HepG2 (cell line): ENCODE results near the gene PALM3.

Experiments
- CERS6 ChIP-seq: sonication (generic); formaldehyde crosslinking; IDR thresholded peaks from 2 replicates; pipeline ENCODE4 v1.5.0; 2020; ENCODE audit warnings: missing genetic modification reagents
- CTCF ChIP-seq: sonication (generic); formaldehyde crosslinking; IDR thresholded peaks from 2 replicates; pipeline ENCODE4 v1.5.0; 2020; ENCODE audit warnings: mild to moderate bottlenecking, missing genetic modification reagents, moderate library complexity
- ZMYM2 ChIP-seq: sonication (generic); formaldehyde crosslinking; IDR thresholded peaks from 2 replicates; pipeline ENCODE4 v1.8.0; 2022; ENCODE audit warnings: mild to moderate bottlenecking, missing genetic modification reagents
- TF ChIP-seq, protein P1 (sequence below): sonication (generic); formaldehyde crosslinking; IDR thresholded peaks from 2 replicates; pipeline ENCODE4 v1.4.0; 2020; ENCODE audit warnings: missing genetic modification reagents

GRCh38 chr19:14096272-14096992, 34.6 kb upstream of the PALM3 start:
- TF ChIP-seq CERS6 (CRISPR knock-in tag), result no peak
- TF ChIP-seq ZMYM2 (CRISPR knock-in tag), result no peak
- TF ChIP-seq, protein P1, sequence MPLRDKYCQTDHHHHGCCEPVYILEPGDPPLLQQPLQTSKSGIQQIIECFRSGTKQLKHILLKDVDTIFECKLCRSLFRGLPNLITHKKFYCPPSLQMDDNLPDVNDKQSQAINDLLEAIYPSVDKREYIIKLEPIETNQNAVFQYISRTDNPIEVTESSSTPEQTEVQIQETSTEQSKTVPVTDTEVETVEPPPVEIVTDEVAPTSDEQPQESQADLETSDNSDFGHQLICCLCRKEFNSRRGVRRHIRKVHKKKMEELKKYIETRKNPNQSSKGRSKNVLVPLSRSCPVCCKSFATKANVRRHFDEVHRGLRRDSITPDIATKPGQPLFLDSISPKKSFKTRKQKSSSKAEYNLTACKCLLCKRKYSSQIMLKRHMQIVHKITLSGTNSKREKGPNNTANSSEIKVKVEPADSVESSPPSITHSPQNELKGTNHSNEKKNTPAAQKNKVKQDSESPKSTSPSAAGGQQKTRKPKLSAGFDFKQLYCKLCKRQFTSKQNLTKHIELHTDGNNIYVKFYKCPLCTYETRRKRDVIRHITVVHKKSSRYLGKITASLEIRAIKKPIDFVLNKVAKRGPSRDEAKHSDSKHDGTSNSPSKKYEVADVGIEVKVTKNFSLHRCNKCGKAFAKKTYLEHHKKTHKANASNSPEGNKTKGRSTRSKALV (CRISPR knock-in tag), result no peak
- peak; percentile 64 for TF ChIP-seq CTCF
